ENCODE data around the gene NFIB. TPM values are rescaled to one million over a fixed set of nuclear protein-coding genes. Genes with fewer than 3 reads are reported as not detected.

The NFIB gene
- total and polyA plus RNA-seq, 2 donors (not counting 3 experiments of a cell fraction or from before 2014, with no cell fraction given), result 26.4 to 174 TPM

- Histone ChIP-seq H3K4me3 (replicated peaks in 1 of 3; ENCODE audit: insufficient read depth in 1 of 3, low read depth in 1 of 3, low read length in 3 of 3) (no peak overlapping the region), H3K27ac (ENCODE audit: insufficient read depth, low read depth, low read length) (no peak overlapping the region), H3K9me1 (replicated peaks; ENCODE audit: control insufficient read depth, extremely low read depth, insufficient read depth, low read length) (no peaks in the 10 kb centered on the region), H3K9me3 (replicated peaks; ENCODE audit: control insufficient read depth, insufficient read depth, low read length) (no peaks in the 10 kb centered on the region), H4K20me1 (replicated peaks; ENCODE audit: control insufficient read depth, extremely low read depth, insufficient read depth, low read length) (no peaks in the 10 kb centered on the region), H3K4me2 (ENCODE audit: insufficient read depth, low read length) (no peak overlapping the region), H2AFZ (ENCODE audit: low read depth, low read length) (no peak overlapping the region), H3K4me1 (ENCODE audit: control insufficient read depth, extremely low read depth, insufficient read depth, low read length) (peaks cover 53% of the 10 kb centered on the region), H3K27me3 (ENCODE audit: control insufficient read depth in 2 of 2, insufficient read depth in 2 of 2, low read length in 2 of 2) (no peaks in the 10 kb centered on the region), H3K79me2 (ENCODE audit: control insufficient read depth, insufficient read depth, low read length) (peaks cover 85% of the 10 kb centered on the region), H3K36me3 (ENCODE audit: control insufficient read depth in 2 of 2, extremely low read depth in 1 of 2, insufficient read depth in 2 of 2, low read length in 2 of 2) (peaks cover 0 to 4% of the 10 kb centered on the region in 2 experiments), H3K9ac (replicated peaks; ENCODE audit: extremely low read depth, insufficient read depth, low read length) (no peak overlapping the region)
- ChIA-PET CTCF (interaction anchor here (1.0 to 2.2 kb wide), 2 partner anchors 8 to 14 kb away, joined by 4 to 10 read pairs; no protein-coding TSS in a partner anchor), POLR2A (no interaction called here)
- no peak for TF ChIP-seq JUN (IDR thresholded peaks at IDR 0.05; ENCODE audit: borderline replicate concordance, insufficient read depth, insufficient read length, low read depth)
- no peak for TF ChIP-seq EZH2 (IDR thresholded peaks at IDR 0.05; ENCODE audit: borderline replicate concordance, low read depth, low read length, severe bottlenecking)
- no peak for TF ChIP-seq POLR2AphosphoS5 (IDR thresholded peaks at IDR 0.05; ENCODE audit: insufficient read depth, low read depth, low read length)
- TF ChIP-seq, protein P1, sequence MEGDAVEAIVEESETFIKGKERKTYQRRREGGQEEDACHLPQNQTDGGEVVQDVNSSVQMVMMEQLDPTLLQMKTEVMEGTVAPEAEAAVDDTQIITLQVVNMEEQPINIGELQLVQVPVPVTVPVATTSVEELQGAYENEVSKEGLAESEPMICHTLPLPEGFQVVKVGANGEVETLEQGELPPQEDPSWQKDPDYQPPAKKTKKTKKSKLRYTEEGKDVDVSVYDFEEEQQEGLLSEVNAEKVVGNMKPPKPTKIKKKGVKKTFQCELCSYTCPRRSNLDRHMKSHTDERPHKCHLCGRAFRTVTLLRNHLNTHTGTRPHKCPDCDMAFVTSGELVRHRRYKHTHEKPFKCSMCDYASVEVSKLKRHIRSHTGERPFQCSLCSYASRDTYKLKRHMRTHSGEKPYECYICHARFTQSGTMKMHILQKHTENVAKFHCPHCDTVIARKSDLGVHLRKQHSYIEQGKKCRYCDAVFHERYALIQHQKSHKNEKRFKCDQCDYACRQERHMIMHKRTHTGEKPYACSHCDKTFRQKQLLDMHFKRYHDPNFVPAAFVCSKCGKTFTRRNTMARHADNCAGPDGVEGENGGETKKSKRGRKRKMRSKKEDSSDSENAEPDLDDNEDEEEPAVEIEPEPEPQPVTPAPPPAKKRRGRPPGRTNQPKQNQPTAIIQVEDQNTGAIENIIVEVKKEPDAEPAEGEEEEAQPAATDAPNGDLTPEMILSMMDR (IDR thresholded peaks at IDR 0.05; ENCODE audit: extremely low read depth in 1 of 2, insufficient read depth in 1 of 2, low read depth in 1 of 2, low read length in 2 of 2), result no peak
- TF ChIP-seq, protein P2, sequence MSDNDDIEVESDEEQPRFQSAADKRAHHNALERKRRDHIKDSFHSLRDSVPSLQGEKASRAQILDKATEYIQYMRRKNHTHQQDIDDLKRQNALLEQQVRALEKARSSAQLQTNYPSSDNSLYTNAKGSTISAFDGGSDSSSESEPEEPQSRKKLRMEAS (IDR thresholded peaks at IDR 0.05; ENCODE audit: insufficient read depth, insufficient read length), result no peak
- TF ChIP-seq MYC (IDR thresholded peaks at IDR 0.05; ENCODE audit: low read depth, low read length), result no peak
- no peak for TF ChIP-seq FOS (IDR thresholded peaks at IDR 0.05; ENCODE audit: borderline replicate concordance, insufficient read depth, low read length)
- TF ChIP-seq POLR2A (IDR thresholded peaks at IDR 0.05; ENCODE audit: low read depth, low read length), result no peak
- TF ChIP-seq GATA2 (IDR thresholded peaks at IDR 0.05; ENCODE audit: insufficient read depth, insufficient read length, low read depth, low read length), result no peak
- intact Hi-C loops (cut with micrococcal nuclease), result no loop called here
- BruUV-seq (replicated peaks), result no TSS peak
- FAIRE-seq (no peak), DNase-seq (ENCODE audit: low read depth, low spot score) (no peak)
- dilution Hi-C loops (cut with MboI; ENCODE audit: extremely low pct_ligation_motif_present, low sequenced_read_pairs), result no loop called here
Measured at GRCh38 chr9:14207352-14207995, 106.5 kb downstream of the NFIB start.

Measured in endothelial cell of umbilical vein (primary cell).